GM12878 (cell line): ENCODE data around the gene FFAR2. TPM values are rescaled to one million over a fixed set of nuclear protein-coding genes. Genes with fewer than 3 reads are reported as not detected.
A peak's percentile ranks its signal among the peaks of the same experiment; 100 is the strongest.

Experiments
- CBFB ChIP-seq: IDR thresholded peaks from 2 replicates; pipeline ENCODE4 v1.6.1; 2016; ENCODE audit warnings: antibody characterized with exemption, low read depth
- CEBPB ChIP-seq, 2 experiments: fragments of 150-350 bp in 1 of 2; IDR thresholded peaks; 2 replicates each; pipeline ENCODE4 v1.6.1; 2012 to 2014; ENCODE audit warnings: low read depth in 2 of 2, low read length in 2 of 2, borderline replicate concordance in 1 of 2, inconsistent platforms in 1 of 2
- ESRRA ChIP-seq: IDR thresholded peaks from 2 replicates; pipeline ENCODE4 v1.6.1; 2012; ENCODE audit warnings: mild to moderate bottlenecking, low read length, improper control_type of control experiment
- KAT2A ChIP-seq: conservative IDR thresholded peaks from 2 replicates; pipeline ENCODE4 v1.6.1; 2011; ENCODE audit warnings: low read depth, low read length; ENCODE audit not compliant: control insufficient read depth
- MTA2 ChIP-seq: fragments of 450-650 bp; IDR thresholded peaks from 2 replicates; pipeline ENCODE4 v1.6.1; 2016; ENCODE audit warnings: low read depth, mild to moderate bottlenecking, moderate library complexity
- RFX5 ChIP-seq: IDR thresholded peaks from 2 replicates; pipeline ENCODE4 v1.6.1; 2011; ENCODE audit warnings: low read depth, low read length, improper control_type of control experiment
- SIX5 ChIP-seq: IDR thresholded peaks from 2 replicates; pipeline ENCODE4 v1.6.1; 2011; ENCODE audit warnings: mild to moderate bottlenecking, low read depth, low read length, moderate library complexity; ENCODE audit not compliant: severe bottlenecking
- SMC3 ChIP-seq: IDR thresholded peaks from 2 replicates; pipeline ENCODE4 v1.6.1; 2011; ENCODE audit warnings: low read length, improper control_type of control experiment, borderline replicate concordance
- SP1 ChIP-seq: IDR thresholded peaks from one replicate; pipeline ENCODE4 v1.6.1; 2011; ENCODE audit warnings: low read depth, low read length
- SPI1 ChIP-seq: IDR thresholded peaks from 2 replicates; pipeline ENCODE4 v1.6.1; 2011; ENCODE audit warnings: low read depth, mild to moderate bottlenecking, low read length, moderate library complexity, borderline replicate concordance; ENCODE audit not compliant: insufficient read depth
- SREBF2 ChIP-seq: IDR thresholded peaks from 2 replicates; pipeline ENCODE4 v1.6.1; 2012; ENCODE audit warnings: mild to moderate bottlenecking, low read length
- SUZ12 ChIP-seq: fragments of 200-600 bp; sonication (generic); IDR thresholded peaks from one replicate; pipeline ENCODE4 v1.6.1; 2018; ENCODE audit warnings: antibody characterized with exemption, mild to moderate bottlenecking; ENCODE audit not compliant: unreplicated experiment
- ZNF274 ChIP-seq: IDR thresholded peaks from one replicate; pipeline ENCODE4 v1.8.0; 2011; ENCODE audit not compliant: insufficient read length, insufficient read depth
- polyA plus RNA-seq, 11 experiments: library from polyadenylated mRNA; depleted of rRNA in 4 of 11; unstranded in 6 of 11; stranded (reverse) in 5 of 11; fragments of >200 nt; fragmentation: Nextera tagmentation in 4 of 11; fragmentation: Illumina TruSeq in 1 of 11; extraction: Ambion mirVana in 4 of 11; extraction: Trizol in 1 of 11; gene quantifications; 1 replicate in 1 of 11; 2 replicates in 10 of 11; pipeline versions ENCODE4 v1.2.1 to v1.2.3, GENCODE V29; 2011 to 2016; ENCODE audit warnings: inconsistent platforms in 2 of 11, missing spikeins in 2 of 11, low read depth in 1 of 11
- total RNA-seq, 4 experiments: library from RNA; depleted of rRNA in 3 of 4; stranded (reverse); fragments of >200 nt in 3 of 4; fragmentation: Illumina TruSeq in 1 of 4; extraction: Trizol in 1 of 4; gene quantifications; 2 replicates each; pipeline versions ENCODE4 v1.2.1 to v1.2.3, GENCODE V29; 2013 to 2021
- TF ChIP-seq, protein P1 (sequence below): fragments of 450-650 bp; IDR thresholded peaks from 2 replicates; pipeline ENCODE4 v1.6.1; 2016; ENCODE audit warnings: mild to moderate bottlenecking, moderate library complexity, borderline replicate concordance
- TF ChIP-seq, protein P2 (sequence below): fragments of 450-650 bp; IDR thresholded peaks from 2 replicates; pipeline ENCODE4 v1.6.1; 2018; ENCODE audit warnings: mild to moderate bottlenecking, low read depth, moderate library complexity; ENCODE audit not compliant: partially characterized antibody
- TF ChIP-seq, protein P3 (sequence below): IDR thresholded peaks from 2 replicates; pipeline ENCODE4 v1.6.1; 2011; ENCODE audit warnings: low read depth, mild to moderate bottlenecking, low read length, moderate library complexity, borderline replicate concordance; ENCODE audit errors: extremely low read depth
- TF ChIP-seq, protein P4 (sequence below): IDR thresholded peaks from 2 replicates; pipeline ENCODE4 v1.6.1; 2011; ENCODE audit warnings: mild to moderate bottlenecking, low read depth, low read length, moderate library complexity; ENCODE audit not compliant: insufficient replicate concordance
- TF ChIP-seq, protein P5 (sequence below): fragments of 450-650 bp; IDR thresholded peaks from 2 replicates; pipeline ENCODE4 v1.6.1; 2017; ENCODE audit warnings: low read depth, mild to moderate bottlenecking, moderate library complexity

The FFAR2 gene
- total and polyA plus RNA-seq, 10 of the 15 experiments (the other 5 are each of a cell fraction or from before 2014, with no cell fraction given) = 0.05 to 4.0 (median 2.1) TPM

DNA sequence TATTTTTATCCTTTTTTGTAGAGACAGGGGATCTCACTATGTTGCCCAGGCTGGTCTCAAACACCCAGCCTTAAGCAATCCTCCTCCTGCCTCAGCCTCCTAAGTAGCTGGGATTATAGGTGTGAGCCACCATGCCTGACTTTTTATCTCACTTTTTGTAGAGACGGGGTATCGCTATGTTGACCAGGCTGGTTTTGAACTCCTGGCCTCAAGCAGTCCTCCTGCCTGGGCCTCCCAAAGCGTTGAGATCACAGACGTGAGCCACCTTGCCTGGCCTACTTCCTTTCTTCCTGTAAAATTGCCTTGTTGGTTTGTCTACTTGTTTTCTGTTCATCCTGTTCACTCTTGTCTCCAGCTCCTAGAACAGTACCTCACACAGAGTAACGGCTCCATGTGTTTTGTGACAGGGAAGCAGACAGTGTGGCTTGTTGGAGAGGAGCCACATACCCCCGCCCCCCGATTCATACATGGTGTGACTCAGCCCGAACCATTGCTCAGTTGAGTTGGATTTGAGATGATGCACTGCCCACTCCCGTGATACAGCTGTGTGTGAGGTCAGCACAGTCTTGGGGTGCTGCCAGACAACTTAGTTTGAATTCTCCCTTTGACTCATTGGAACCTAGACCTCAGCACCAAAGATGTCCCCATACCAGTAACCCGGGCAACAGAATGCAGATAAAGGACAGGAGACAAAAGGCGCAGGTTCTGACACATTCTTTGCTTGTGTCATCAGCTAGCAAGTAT is 43.0 kb upstream of the FFAR2 start (continued):
- TF ChIP-seq, protein P1, sequence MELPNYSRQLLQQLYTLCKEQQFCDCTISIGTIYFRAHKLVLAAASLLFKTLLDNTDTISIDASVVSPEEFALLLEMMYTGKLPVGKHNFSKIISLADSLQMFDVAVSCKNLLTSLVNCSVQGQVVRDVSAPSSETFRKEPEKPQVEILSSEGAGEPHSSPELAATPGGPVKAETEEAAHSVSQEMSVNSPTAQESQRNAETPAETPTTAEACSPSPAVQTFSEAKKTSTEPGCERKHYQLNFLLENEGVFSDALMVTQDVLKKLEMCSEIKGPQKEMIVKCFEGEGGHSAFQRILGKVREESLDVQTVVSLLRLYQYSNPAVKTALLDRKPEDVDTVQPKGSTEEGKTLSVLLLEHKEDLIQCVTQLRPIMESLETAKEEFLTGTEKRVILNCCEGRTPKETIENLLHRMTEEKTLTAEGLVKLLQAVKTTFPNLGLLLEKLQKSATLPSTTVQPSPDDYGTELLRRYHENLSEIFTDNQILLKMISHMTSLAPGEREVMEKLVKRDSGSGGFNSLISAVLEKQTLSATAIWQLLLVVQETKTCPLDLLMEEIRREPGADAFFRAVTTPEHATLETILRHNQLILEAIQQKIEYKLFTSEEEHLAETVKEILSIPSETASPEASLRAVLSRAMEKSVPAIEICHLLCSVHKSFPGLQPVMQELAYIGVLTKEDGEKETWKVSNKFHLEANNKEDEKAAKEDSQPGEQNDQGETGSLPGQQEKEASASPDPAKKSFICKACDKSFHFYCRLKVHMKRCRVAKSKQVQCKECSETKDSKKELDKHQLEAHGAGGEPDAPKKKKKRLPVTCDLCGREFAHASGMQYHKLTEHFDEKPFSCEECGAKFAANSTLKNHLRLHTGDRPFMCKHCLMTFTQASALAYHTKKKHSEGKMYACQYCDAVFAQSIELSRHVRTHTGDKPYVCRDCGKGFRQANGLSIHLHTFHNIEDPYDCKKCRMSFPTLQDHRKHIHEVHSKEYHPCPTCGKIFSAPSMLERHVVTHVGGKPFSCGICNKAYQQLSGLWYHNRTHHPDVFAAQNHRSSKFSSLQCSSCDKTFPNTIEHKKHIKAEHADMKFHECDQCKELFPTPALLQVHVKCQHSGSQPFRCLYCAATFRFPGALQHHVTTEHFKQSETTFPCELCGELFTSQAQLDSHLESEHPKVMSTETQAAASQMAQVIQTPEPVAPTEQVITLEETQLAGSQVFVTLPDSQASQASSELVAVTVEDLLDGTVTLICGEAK = no peak
- TF ChIP-seq, protein P2, sequence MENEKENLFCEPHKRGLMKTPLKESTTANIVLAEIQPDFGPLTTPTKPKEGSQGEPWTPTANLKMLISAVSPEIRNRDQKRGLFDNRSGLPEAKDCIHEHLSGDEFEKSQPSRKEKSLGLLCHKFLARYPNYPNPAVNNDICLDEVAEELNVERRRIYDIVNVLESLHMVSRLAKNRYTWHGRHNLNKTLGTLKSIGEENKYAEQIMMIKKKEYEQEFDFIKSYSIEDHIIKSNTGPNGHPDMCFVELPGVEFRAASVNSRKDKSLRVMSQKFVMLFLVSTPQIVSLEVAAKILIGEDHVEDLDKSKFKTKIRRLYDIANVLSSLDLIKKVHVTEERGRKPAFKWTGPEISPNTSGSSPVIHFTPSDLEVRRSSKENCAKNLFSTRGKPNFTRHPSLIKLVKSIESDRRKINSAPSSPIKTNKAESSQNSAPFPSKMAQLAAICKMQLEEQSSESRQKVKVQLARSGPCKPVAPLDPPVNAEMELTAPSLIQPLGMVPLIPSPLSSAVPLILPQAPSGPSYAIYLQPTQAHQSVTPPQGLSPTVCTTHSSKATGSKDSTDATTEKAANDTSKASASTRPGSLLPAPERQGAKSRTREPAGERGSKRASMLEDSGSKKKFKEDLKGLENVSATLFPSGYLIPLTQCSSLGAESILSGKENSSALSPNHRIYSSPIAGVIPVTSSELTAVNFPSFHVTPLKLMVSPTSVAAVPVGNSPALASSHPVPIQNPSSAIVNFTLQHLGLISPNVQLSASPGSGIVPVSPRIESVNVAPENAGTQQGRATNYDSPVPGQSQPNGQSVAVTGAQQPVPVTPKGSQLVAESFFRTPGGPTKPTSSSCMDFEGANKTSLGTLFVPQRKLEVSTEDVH = peak; percentile 17
- TF ChIP-seq SUZ12 (no peak), CEBPB (IDR thresholded peaks at IDR 0.05; ENCODE audit: borderline replicate concordance in 1 of 2, low read depth in 2 of 2, low read length in 2 of 2) (0 out of 4 replicates have a peak, but pooled peaks of 1 of the 2 experiments have one; percentile 27), KAT2A (no peak), RFX5 (no peak), SMC3 (peak; percentile 25; the same call in 1 of the 2 replicates), CBFB (peak; percentile 78), SREBF2 (no peak), ESRRA (no peak), ZNF274 (no peak), SPI1 (0 out of 2 replicates have a peak, but pooled peaks have one; percentile 6), SIX5 (no peak), SP1 (peak; percentile 49), MTA2 (peak; percentile 65; the same call in 1 of the 2 replicates)
- TF ChIP-seq, protein P3, sequence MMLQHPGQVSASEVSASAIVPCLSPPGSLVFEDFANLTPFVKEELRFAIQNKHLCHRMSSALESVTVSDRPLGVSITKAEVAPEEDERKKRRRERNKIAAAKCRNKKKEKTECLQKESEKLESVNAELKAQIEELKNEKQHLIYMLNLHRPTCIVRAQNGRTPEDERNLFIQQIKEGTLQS = no peak
- TF ChIP-seq, protein P4, sequence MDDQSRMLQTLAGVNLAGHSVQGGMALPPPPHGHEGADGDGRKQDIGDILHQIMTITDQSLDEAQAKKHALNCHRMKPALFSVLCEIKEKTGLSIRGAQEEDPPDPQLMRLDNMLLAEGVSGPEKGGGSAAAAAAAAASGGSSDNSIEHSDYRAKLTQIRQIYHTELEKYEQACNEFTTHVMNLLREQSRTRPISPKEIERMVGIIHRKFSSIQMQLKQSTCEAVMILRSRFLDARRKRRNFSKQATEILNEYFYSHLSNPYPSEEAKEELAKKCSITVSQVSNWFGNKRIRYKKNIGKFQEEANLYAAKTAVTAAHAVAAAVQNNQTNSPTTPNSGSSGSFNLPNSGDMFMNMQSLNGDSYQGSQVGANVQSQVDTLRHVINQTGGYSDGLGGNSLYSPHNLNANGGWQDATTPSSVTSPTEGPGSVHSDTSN = peak; percentile 65
- TF ChIP-seq, protein P5, sequence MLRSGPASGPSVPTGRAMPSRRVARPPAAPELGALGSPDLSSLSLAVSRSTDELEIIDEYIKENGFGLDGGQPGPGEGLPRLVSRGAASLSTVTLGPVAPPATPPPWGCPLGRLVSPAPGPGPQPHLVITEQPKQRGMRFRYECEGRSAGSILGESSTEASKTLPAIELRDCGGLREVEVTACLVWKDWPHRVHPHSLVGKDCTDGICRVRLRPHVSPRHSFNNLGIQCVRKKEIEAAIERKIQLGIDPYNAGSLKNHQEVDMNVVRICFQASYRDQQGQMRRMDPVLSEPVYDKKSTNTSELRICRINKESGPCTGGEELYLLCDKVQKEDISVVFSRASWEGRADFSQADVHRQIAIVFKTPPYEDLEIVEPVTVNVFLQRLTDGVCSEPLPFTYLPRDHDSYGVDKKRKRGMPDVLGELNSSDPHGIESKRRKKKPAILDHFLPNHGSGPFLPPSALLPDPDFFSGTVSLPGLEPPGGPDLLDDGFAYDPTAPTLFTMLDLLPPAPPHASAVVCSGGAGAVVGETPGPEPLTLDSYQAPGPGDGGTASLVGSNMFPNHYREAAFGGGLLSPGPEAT = peak; percentile 72; the same call in 1 of the 2 replicates
